D721Med (cell line): ENCODE results near the gene LGR6.
"Not testable (repeated sequence)": the region's sequence is repeated elsewhere in the genome, so short reads cannot be mapped to it uniquely, and the experiment has no call there.

Experiments
- DNase-seq: peaks from one replicate; pipeline ENCODE4 v3.0.0; 2011; ENCODE audit warnings: low spot score; ENCODE audit not compliant: insufficient read length
- FAIRE-seq: peaks from 2 replicates; lab custom pipeline; 2011; peaks lifted over from hg19 to GRCh38; lab: Jason Lieb, UNC
- TF ChIP-seq, protein P1 (sequence below): IDR thresholded peaks from 2 replicates; pipeline ENCODE4 v1.5.1; 2012; ENCODE audit warnings: mild to moderate bottlenecking, control low read depth; ENCODE audit not compliant: insufficient read depth; ENCODE audit errors: missing control alignments

The LGR6 gene

DNA sequence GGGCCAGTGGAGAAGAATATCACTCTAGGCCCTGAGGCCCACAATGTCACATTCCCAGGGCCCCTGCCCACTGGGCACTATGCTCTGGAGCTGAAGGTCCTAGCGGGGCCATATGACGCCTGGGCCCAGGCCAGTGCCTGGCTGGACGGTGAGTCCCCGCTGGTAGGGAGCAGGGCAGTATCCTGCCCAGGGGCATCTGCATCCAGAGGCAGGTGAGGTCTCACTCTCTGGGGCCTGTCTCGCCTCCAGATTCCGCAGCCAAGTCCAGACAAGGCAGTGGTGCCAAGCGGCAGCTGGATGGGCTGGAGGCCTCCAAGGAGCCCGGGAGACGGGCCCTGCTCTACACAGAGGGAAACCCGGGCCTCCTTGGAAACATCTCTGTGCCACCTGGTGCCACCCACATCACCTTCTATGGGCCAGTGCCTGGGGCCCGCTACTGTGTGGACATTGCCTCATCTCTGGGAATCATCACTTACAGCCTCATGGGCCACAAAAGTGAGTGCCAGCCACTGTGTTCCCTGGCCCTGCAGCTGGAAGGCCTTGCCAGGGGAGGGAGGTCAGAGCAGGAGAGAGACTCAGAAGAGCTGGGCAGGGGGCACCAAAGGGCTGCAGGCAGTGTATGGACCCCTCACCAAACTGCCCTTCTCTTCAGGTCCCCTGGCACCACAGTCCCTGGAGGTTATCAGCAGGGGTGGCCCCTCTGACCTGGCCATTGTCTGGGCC lies 22.1 kb upstream of the LGR6 start:
- DNase-seq (no peak), FAIRE-seq (no peak)
- TF ChIP-seq, protein P1, sequence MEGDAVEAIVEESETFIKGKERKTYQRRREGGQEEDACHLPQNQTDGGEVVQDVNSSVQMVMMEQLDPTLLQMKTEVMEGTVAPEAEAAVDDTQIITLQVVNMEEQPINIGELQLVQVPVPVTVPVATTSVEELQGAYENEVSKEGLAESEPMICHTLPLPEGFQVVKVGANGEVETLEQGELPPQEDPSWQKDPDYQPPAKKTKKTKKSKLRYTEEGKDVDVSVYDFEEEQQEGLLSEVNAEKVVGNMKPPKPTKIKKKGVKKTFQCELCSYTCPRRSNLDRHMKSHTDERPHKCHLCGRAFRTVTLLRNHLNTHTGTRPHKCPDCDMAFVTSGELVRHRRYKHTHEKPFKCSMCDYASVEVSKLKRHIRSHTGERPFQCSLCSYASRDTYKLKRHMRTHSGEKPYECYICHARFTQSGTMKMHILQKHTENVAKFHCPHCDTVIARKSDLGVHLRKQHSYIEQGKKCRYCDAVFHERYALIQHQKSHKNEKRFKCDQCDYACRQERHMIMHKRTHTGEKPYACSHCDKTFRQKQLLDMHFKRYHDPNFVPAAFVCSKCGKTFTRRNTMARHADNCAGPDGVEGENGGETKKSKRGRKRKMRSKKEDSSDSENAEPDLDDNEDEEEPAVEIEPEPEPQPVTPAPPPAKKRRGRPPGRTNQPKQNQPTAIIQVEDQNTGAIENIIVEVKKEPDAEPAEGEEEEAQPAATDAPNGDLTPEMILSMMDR, result no peak

DNA sequence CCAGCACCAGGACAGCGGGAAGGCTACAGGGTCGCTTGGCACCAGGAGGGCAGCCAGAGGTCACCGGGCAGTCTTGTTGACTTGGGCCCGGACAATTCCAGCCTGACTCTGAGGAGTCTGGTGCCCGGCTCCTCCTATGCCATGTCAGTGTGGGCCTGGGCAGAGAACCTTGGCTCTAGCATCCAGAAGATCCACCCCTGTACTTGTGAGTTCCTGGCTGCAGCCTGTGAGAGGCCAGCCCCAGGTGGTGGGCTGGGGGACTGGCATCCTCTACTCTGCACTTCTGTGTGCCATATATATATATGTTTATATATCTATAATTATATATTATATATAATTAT lies 21.6 kb upstream of the LGR6 start:
- FAIRE-seq, result no peak
- no peak for DNase-seq
- TF ChIP-seq, protein P1, result no peak

DNA sequence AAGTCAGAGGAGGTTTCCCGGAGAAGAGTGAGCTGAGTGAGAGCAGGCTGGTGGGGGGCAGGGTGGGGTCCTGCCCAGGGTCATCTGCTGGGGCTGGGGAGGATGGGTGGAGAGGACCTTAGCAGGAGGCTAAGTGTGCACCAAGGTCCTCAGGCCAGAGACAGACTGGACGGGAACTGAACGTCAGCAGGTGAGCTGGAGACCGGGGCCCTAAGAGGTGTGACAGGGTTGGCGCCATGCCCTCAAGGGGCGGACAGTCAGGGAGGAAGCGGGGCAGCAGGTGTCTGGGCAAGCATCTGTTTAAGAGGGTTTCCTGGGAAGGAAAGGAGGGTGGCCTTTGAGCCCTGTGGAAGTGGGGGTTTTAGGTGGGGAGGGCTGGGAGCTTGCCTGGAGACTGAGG lies 19.6 kb upstream of the LGR6 start:
- DNase-seq (no peak), FAIRE-seq (no peak)
- TF ChIP-seq, protein P1, result no peak

DNA sequence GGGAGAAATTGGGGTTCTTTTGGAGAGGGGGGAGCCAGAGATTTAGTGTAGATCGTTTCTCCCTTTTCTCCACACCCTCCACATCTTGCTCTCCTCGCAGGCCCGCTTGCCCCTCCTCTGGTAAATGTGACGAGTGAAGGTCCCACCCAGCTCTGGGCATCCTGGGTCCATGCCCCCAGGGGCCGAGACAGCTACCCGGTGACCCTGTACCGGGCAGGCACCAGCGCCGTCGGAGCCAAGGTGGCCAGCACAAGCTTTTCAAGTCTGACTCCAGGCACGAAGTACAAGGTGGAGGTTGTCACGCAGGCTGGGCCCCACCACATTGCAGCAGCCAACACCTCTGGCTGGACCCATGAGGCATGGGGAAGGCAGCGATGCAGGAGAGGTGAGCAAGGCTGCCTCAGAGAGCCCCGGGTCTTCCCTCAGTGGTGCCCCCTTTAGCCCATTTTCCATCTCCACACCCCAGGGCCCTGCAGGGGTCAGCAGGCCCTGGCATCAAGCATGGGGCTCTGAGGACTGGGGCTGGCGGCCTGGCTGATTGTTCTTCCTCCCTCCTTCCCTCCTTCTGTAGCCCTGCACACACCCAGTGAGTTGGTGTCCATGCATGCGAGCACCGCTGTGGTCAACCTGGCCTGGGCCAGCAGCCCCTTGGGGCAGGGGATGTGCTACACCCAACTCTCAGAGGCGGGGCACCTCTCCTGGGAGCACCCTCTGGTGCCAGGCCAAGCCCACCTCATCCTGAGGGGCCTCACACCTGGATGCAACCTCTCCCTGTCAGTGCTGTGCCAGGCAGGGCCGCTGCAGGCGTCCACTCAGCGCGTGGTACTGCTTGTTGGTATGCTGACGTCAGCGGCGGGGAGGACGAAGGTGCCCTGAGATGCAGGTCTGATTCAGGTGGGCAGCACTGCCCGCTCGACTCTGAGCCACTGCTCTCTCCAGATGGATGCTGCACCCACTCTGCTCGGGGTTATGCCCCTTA lies 16.4 kb upstream of the LGR6 start:
- no peak for DNase-seq
- no peak for FAIRE-seq
- TF ChIP-seq, protein P1, result no peak

DNA sequence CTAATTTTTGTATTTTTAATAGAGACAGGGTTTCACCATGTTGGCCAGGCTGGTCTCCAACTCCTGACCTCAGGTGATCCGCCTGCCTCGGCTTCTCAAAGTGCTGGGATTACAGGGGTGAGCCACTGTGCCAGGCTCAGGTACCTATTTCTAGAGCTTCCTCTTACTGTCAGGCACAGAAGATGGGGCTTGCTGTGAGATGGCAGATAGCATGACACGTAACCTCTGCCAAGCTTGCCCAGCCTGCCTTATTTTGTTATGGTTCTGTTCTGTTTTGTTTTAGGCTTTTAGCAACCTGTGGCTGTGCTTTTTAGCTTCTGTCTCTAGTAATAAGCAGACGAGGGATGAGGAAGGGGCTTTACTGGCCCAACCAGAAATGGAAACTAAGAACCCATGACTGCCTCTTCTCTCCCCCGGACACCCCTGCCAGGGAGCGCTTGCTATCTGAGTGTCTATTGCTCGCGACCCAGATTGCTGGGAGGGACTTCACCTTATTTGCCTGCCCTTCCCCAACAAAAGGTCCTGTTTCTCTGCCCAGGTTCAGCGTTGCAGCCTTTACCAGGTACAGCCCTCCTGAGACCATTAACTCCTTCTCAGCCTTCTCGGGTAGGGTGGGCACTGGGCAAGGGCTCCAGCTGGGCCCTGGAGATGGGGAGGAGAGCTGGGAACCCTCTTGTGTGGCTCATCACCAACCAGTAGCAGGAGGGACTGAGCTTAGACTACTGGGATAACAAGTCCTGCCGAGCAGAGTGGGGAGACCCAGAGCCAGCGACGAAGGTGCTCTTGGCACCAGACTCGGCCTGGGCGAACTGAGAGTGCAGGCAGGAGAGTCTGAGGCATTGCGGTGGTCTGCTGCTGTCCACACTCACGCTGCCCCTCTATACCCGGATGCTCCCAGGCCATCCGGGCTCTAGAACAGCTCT lies 13.5 kb upstream of the LGR6 start:
- no peak for DNase-seq
- TF ChIP-seq, protein P1, result no peak
- no peak for FAIRE-seq

DNA sequence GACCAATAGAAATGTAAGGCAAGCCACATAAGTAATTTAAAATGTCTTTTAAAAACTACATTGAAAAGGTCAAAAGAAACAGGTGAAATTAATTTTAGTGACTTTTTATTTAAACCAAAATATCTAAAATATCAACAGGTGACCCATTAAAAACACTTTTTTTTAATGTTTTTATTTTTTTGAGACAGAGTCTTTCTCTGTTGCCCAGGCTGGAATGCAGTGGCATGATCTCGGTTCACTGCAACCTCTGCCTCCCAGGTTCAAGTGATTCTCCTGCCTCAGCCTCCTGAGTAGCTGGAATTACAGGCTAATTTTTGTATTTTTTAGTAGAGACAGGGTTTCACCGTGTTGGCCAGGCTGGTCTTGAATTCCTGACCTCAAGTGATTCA lies 12.9 kb upstream of the LGR6 start:
- FAIRE-seq, result not testable (repeated sequence)

DNA sequence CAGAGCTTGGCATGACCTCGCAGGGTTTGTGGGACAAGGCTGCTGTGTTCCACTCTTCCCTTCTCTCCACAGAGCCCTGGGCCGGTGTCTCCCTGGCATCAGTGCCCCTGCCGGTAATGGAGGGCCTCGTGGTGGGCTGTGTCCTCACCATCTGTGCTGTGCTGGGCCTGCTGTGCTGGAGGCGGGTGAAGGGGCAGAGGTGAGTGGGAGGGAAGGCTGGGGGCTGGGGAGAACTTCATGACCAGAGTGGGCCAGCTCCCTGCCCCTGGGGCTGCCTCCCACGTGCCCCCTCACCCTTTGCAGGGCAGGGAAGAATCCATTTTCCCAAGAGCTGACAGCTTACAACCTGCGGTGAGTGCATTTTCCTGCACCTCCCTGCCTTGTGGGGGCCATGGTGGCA lies 12.0 kb upstream of the LGR6 start:
- no peak for DNase-seq
- TF ChIP-seq, protein P1, result no peak
- FAIRE-seq, result no peak

More for the DNA sequence above, 12.9 kb upstream of the LGR6 start:
- DNase-seq, result not testable (repeated sequence)
